Measurements from ENCODE around the gene EXOC3L1. TPM values are rescaled to one million over a fixed set of nuclear protein-coding genes. Genes with fewer than 3 reads are reported as not detected.

The EXOC3L1 gene
- total and polyA plus RNA-seq, 2 of the 4 experiments (the other 2 are of a cell fraction): not detected

DNA sequence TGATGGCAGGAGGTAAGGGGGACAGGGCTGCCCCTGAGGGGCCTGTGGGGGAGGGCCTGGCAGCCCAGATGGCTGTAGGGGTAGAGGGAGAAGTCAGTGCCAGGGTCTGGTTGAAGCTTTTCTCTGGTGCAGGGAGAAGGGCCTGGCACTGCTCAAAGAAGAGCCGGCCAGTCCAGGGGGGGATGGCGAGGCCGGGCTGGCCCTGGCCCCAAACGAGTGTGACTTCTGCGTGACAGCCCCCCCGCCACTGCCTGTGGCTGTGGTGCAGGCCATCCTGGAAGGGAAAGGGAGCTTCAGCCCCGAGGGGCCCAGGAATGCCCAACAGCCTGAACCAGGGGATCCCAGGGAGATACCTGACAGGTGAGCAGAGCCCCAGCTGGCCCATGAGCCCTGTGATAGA, 22.3 kb downstream of the EXOC3L1 start:
- in situ Hi-C loops (cut with MboI; ENCODE audit: low sequenced_read_pairs) (no loop called here), intact Hi-C loops (cut with micrococcal nuclease) (no loop called here), dilution Hi-C loops (cut with HindIII; ENCODE audit: low sequenced_read_pairs, unreplicated experiment) (no loop called here)
- no peak overlapping the region for H2AK9ac ChIP-seq (replicated peaks; ENCODE audit: low read depth, low read length, poor library complexity)
- BruUV-seq (replicated peaks): no TSS peak
- H4K8ac ChIP-seq (ENCODE audit: low read depth in 2 of 2, low read length in 2 of 2): no peak overlapping the region
- H2BK5ac ChIP-seq (ENCODE audit: low read depth, low read length, poor library complexity, severe bottlenecking): no peak overlapping the region
- no peak overlapping the region for H3K56ac ChIP-seq (ENCODE audit: extremely low read depth, insufficient read depth, low read length)
- WGBS, 2 experiments (ENCODE audit: extremely low coverage in 2 of 2, insufficient read length in 1 of 2): 85% methylated on average over 6 of the region's 7 CpGs; no CpG with 5 or more reads in 1 of the 2 experiments
- no peak overlapping the region for H2AK5ac ChIP-seq (ENCODE audit: low read depth, low read length)
- no peak overlapping the region for H3K4ac ChIP-seq (ENCODE audit: low read depth, low read length)
- POLR2A ChIA-PET (ENCODE audit: unreplicated experiment): no interaction called here
- DNase-seq: no peak
- H3K9ac ChIP-seq (ENCODE audit: low read depth, low read length): no peak overlapping the region
- CTCF ChIA-PET: no interaction called here
- no peak overlapping the region for H2BK15ac ChIP-seq (ENCODE audit: low read depth, low read length)
- no peak overlapping the region for H3K4me3 ChIP-seq (ENCODE audit: insufficient read depth, low read depth, low read length)
- peaks cover 34% of the 10 kb centered on the region for H3K4me1 ChIP-seq (ENCODE audit: control insufficient read depth, insufficient read depth, low read length)
- no peak overlapping the region for H3K18ac ChIP-seq (ENCODE audit: low read depth, low read length)
- H2BK120ac ChIP-seq (ENCODE audit: low read depth, low read length): no peak overlapping the region
- H2AFZ ChIP-seq (replicated peaks; ENCODE audit: low read length, poor library complexity): no peak overlapping the region
- no peaks in the 10 kb centered on the region for H4K20me1 ChIP-seq (ENCODE audit: insufficient read depth, low read length)
- TF ChIP-seq RFX5 (IDR thresholded peaks at IDR 0.05; ENCODE audit: low read depth, low read length) (no peak), RAD21 (IDR thresholded peaks at IDR 0.05; ENCODE audit: low read length) (no peak), CHD1 (IDR thresholded peaks at IDR 0.05; ENCODE audit: low read depth, low read length) (no peak), BHLHE40 (IDR thresholded peaks at IDR 0.05; ENCODE audit: low read depth, low read length) (no peak), NFE2L2 (IDR thresholded peaks at IDR 0.05; ENCODE audit: low read depth, low read length) (no peak), SMC3 (IDR thresholded peaks at IDR 0.05; ENCODE audit: low read depth, low read length) (no peak), RCOR1 (IDR thresholded peaks at IDR 0.05; ENCODE audit: insufficient replicate concordance, low read length) (no peak), MAZ (IDR thresholded peaks at IDR 0.05; ENCODE audit: borderline replicate concordance, low read depth, low read length) (no peak), MXI1 (IDR thresholded peaks at IDR 0.05; ENCODE audit: borderline replicate concordance, low read depth, low read length) (no peak), MAFK (IDR thresholded peaks at IDR 0.05; ENCODE audit: low read depth, low read length) (no peak), FOS (IDR thresholded peaks at IDR 0.05; ENCODE audit: low read depth, low read length) (no peak)
- TF ChIP-seq, protein P1, sequence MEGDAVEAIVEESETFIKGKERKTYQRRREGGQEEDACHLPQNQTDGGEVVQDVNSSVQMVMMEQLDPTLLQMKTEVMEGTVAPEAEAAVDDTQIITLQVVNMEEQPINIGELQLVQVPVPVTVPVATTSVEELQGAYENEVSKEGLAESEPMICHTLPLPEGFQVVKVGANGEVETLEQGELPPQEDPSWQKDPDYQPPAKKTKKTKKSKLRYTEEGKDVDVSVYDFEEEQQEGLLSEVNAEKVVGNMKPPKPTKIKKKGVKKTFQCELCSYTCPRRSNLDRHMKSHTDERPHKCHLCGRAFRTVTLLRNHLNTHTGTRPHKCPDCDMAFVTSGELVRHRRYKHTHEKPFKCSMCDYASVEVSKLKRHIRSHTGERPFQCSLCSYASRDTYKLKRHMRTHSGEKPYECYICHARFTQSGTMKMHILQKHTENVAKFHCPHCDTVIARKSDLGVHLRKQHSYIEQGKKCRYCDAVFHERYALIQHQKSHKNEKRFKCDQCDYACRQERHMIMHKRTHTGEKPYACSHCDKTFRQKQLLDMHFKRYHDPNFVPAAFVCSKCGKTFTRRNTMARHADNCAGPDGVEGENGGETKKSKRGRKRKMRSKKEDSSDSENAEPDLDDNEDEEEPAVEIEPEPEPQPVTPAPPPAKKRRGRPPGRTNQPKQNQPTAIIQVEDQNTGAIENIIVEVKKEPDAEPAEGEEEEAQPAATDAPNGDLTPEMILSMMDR (conservative IDR thresholded peaks at IDR 0.05; ENCODE audit: low read depth, low read length): no peak
- TF ChIP-seq, protein P2, sequence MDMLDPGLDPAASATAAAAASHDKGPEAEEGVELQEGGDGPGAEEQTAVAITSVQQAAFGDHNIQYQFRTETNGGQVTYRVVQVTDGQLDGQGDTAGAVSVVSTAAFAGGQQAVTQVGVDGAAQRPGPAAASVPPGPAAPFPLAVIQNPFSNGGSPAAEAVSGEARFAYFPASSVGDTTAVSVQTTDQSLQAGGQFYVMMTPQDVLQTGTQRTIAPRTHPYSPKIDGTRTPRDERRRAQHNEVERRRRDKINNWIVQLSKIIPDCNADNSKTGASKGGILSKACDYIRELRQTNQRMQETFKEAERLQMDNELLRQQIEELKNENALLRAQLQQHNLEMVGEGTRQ (IDR thresholded peaks at IDR 0.05; ENCODE audit: low read depth, low read length): no peak
- TF ChIP-seq, protein P3, sequence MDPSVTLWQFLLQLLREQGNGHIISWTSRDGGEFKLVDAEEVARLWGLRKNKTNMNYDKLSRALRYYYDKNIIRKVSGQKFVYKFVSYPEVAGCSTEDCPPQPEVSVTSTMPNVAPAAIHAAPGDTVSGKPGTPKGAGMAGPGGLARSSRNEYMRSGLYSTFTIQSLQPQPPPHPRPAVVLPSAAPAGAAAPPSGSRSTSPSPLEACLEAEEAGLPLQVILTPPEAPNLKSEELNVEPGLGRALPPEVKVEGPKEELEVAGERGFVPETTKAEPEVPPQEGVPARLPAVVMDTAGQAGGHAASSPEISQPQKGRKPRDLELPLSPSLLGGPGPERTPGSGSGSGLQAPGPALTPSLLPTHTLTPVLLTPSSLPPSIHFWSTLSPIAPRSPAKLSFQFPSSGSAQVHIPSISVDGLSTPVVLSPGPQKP (IDR thresholded peaks at IDR 0.05; ENCODE audit: borderline replicate concordance, low read depth, low read length): no peak
- H2BK20ac ChIP-seq (ENCODE audit: low read depth, low read length): no peak overlapping the region
- no peak overlapping the region for H3K14ac ChIP-seq (replicated peaks; ENCODE audit: low read depth, low read length)
- H3K36me3 ChIP-seq (ENCODE audit: control insufficient read depth, insufficient read depth, low read length): peaks cover 3% of the 10 kb centered on the region; the same call in 1 of the 2 replicates
- H3K27me3 ChIP-seq (ENCODE audit: control insufficient read depth, insufficient read depth, low read length): peaks cover 24% of the 10 kb centered on the region; the same call in 1 of the 2 replicates
- H3K79me1 ChIP-seq (ENCODE audit: low read depth in 1 of 2, low read length in 2 of 2): peaks cover 9 to 20% of the 10 kb centered on the region in 2 experiments; a peak in 3 of 4 replicates
- H3K9me1 ChIP-seq (ENCODE audit: insufficient read depth, low read length): peaks cover 17% of the 10 kb centered on the region
- H4K91ac ChIP-seq (ENCODE audit: insufficient read depth, low read depth, low read length): no peak overlapping the region
- no peaks in the 10 kb centered on the region for H3K9me3 ChIP-seq (ENCODE audit: control insufficient read depth, insufficient read depth, low read length)
- H3K27ac ChIP-seq (ENCODE audit: insufficient read depth, low read length): no peak overlapping the region
- H3K23ac ChIP-seq (ENCODE audit: low read depth, low read length): no peak overlapping the region
- no peak overlapping the region for H3K4me2 ChIP-seq (ENCODE audit: low read depth, low read length)
- ATAC-seq (ENCODE audit: low read depth): no peak
- H4K5ac ChIP-seq (ENCODE audit: low read depth, low read length): no peak overlapping the region
